OCI-LY3 (cell line): ENCODE measurements around the gene TJP3.
"Not testable (repeated sequence)": the region's sequence is repeated elsewhere in the genome, so short reads cannot be mapped to it uniquely, and the experiment has no call there.

Experiments
- EZH2phosphoT487 ChIP-seq: fragments of 200-600 bp; shearing (Covaris generic); IDR thresholded peaks from 2 replicates; pipeline ENCODE4 v1.6.1; 2018; ENCODE audit warnings: antibody characterized with exemption, mixed run types, low read depth
- TF ChIP-seq, protein P1 (sequence below): fragments of 200-600, 300-600 bp; sonication (generic); IDR thresholded peaks from 2 replicates; pipeline ENCODE4 v1.5.1; 2014; ENCODE audit warnings: antibody characterized with exemption, low read length, low read depth

GRCh38 chr19:3765757-3766156 lies 57.6 kb downstream of the TJP3 start:
- TF ChIP-seq, protein P1, sequence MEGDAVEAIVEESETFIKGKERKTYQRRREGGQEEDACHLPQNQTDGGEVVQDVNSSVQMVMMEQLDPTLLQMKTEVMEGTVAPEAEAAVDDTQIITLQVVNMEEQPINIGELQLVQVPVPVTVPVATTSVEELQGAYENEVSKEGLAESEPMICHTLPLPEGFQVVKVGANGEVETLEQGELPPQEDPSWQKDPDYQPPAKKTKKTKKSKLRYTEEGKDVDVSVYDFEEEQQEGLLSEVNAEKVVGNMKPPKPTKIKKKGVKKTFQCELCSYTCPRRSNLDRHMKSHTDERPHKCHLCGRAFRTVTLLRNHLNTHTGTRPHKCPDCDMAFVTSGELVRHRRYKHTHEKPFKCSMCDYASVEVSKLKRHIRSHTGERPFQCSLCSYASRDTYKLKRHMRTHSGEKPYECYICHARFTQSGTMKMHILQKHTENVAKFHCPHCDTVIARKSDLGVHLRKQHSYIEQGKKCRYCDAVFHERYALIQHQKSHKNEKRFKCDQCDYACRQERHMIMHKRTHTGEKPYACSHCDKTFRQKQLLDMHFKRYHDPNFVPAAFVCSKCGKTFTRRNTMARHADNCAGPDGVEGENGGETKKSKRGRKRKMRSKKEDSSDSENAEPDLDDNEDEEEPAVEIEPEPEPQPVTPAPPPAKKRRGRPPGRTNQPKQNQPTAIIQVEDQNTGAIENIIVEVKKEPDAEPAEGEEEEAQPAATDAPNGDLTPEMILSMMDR: not testable (repeated sequence)
- TF ChIP-seq EZH2phosphoT487: not testable (repeated sequence)
